ENCODE data around the gene CXXC1.
A peak's percentile ranks its signal among the peaks of the same experiment; 100 is the strongest.
"Not testable (repeated sequence)": the region's sequence is repeated elsewhere in the genome, so short reads cannot be mapped to it uniquely, and the experiment has no call there.

The CXXC1 gene

GRCh38 chr18:50276452-50276851 lies 11.0 kb downstream of the CXXC1 start:
- no peak for DNase-seq (ENCODE audit: extremely low read depth in 1 of 2, low read depth in 1 of 2)

- no peak for DNase-seq (ENCODE audit: extremely low read depth in 1 of 2, low read depth in 1 of 2)
Observed at GRCh38 chr18:50275503-50276036, 11.9 kb downstream of the CXXC1 start.

- no peak for DNase-seq (ENCODE audit: extremely low read depth in 1 of 2, low read depth in 1 of 2)
Observed at GRCh38 chr18:50274941-50275340, 12.6 kb downstream of the CXXC1 start.

- no peak for DNase-seq (ENCODE audit: extremely low read depth in 1 of 2, low read depth in 1 of 2)
Observed at GRCh38 chr18:50274044-50274442, 13.4 kb downstream of the CXXC1 start.

- DNase-seq (ENCODE audit: extremely low read depth in 1 of 2, low read depth in 1 of 2) = no peak
Observed at GRCh38 chr18:50273203-50274043, 14.1 kb downstream of the CXXC1 start.

- no peak for DNase-seq (ENCODE audit: extremely low read depth in 1 of 2, low read depth in 1 of 2)
Observed at GRCh38 chr18:50272568-50272967, 14.9 kb downstream of the CXXC1 start.

- peak in 1 of 2 donors; percentile 70 for DNase-seq (ENCODE audit: extremely low read depth in 1 of 2, low read depth in 1 of 2)
Observed at GRCh38 chr18:50268022-50268747, 19.3 kb downstream of the CXXC1 start.

GRCh38 chr18:50266248-50266704 lies 21.2 kb downstream of the CXXC1 start, which contains the start of gene CFAP53:
Gene CFAP53, minus strand, starts transcription at chr18:50266495. Its CDS starts 91 bp downstream, at chr18:50266404.
- peak; percentile 66 to 80 for DNase-seq (ENCODE audit: extremely low read depth in 1 of 2, low read depth in 1 of 2)

GRCh38 chr18:50262977-50263376 lies 24.5 kb downstream of the CXXC1 start:
- DNase-seq (ENCODE audit: extremely low read depth in 1 of 2, low read depth in 1 of 2) = no peak

- no peak for DNase-seq (ENCODE audit: extremely low read depth in 1 of 2, low read depth in 1 of 2)
Observed at GRCh38 chr18:50250935-50251334, 36.6 kb downstream of the CXXC1 start.

- no peak for DNase-seq (ENCODE audit: extremely low read depth in 1 of 2, low read depth in 1 of 2)
Observed at GRCh38 chr18:50249576-50249975, 37.9 kb downstream of the CXXC1 start.

GRCh38 chr18:50247561-50247960 lies 39.9 kb downstream of the CXXC1 start:
- no peak for DNase-seq (ENCODE audit: extremely low read depth in 1 of 2, low read depth in 1 of 2)

GRCh38 chr18:50241768-50242167 lies 45.7 kb downstream of the CXXC1 start:
- DNase-seq (ENCODE audit: extremely low read depth in 1 of 2, low read depth in 1 of 2) = not testable (repeated sequence)

GRCh38 chr18:50240080-50240563 lies 47.4 kb downstream of the CXXC1 start:
- DNase-seq (ENCODE audit: extremely low read depth in 1 of 2, low read depth in 1 of 2) = no peak

- DNase-seq (ENCODE audit: extremely low read depth in 1 of 2, low read depth in 1 of 2) = no peak
Observed at GRCh38 chr18:50232419-50232818, 55.1 kb downstream of the CXXC1 start.
